Esophagus muscularis mucosa (tissue), 4 donors: Measurements from ENCODE around the gene C4BPB. TPM values are rescaled to one million over a fixed set of nuclear protein-coding genes. Genes with fewer than 3 reads are reported as not detected.
"Not testable (repeated sequence)": the region's sequence is repeated elsewhere in the genome, so short reads cannot be mapped to it uniquely, and the experiment has no call there.

Experiments
- DNase-seq: peaks from one replicate; pipeline ENCODE4 v3.0.0-alpha.2; 2017; ENCODE audit errors: extremely low spot score
- H3K27ac ChIP-seq, 4 donors: fragments of 200-600 bp; sonication (generic); replicated peaks in 1 of 4; 1 replicate in 3 of 4; 2 replicates in 1 of 4; pipeline ENCODE4 v1.5.1; 2016 to 2019; ENCODE audit warnings: mild to moderate bottlenecking in 1 of 4
- H3K27me3 ChIP-seq, 4 donors: fragments of 200-600 bp; sonication (generic); one replicate each; pipeline versions ENCODE4 v1.5.1 to v1.6.0; 2016 to 2019
- H3K36me3 ChIP-seq, 4 donors: fragments of 200-600 bp; sonication (generic); one replicate each; pipeline ENCODE4 v1.5.1; 2016 to 2019
- H3K4me1 ChIP-seq, 4 donors: fragments of 200-600 bp; sonication (generic); one replicate each; pipeline ENCODE4 v1.5.1; 2016 to 2019
- H3K4me3 ChIP-seq, 4 donors: fragments of 200-600 bp; sonication (generic); 1 replicate in 2 of 4; 2 replicates in 2 of 4; pipeline ENCODE4 v1.5.1; 2016 to 2019; ENCODE audit warnings: mild to moderate bottlenecking in 4 of 4, moderate library complexity in 1 of 4
- H3K9me3 ChIP-seq, 4 donors: fragments of 200-600 bp; sonication (generic); 1 replicate in 3 of 4; 2 replicates in 1 of 4; pipeline ENCODE4 v1.5.1; 2016 to 2019
- CTCF ChIP-seq, 3 experiments: fragments of 200-600 bp in 2 of 3; fragments of 450-650 bp in 1 of 3; sonication (generic) in 2 of 3; IDR thresholded peaks; one replicate each; pipeline ENCODE4 v1.5.1; 2017 to 2019; ENCODE audit warnings: antibody characterized with exemption in 3 of 3, mild to moderate bottlenecking in 2 of 3, moderate library complexity in 1 of 3
- EP300 ChIP-seq: sonication (generic); formaldehyde crosslinking; IDR thresholded peaks from one replicate; pipeline ENCODE4 v1.6.1; 2017; ENCODE audit warnings: antibody characterized with exemption
- POLR2A ChIP-seq: fragments of 450-650 bp; IDR thresholded peaks from one replicate; pipeline ENCODE4 v1.6.1; 2017; ENCODE audit warnings: antibody characterized with exemption, moderate library complexity, mild to moderate bottlenecking, low read depth
- POLR2AphosphoS5 ChIP-seq, 2 donors: sonication (generic); formaldehyde crosslinking; IDR thresholded peaks; one replicate each; pipeline ENCODE4 v1.6.1; 2017; ENCODE audit warnings: antibody characterized with exemption in 2 of 2
- WGBS: methylation state at CpG from one replicate; pipeline ENCODE4 v1.1.5; 2018; 5-methylcytosine and 5-hydroxymethylcytosine counted together
- intact Hi-C: fragments of 100-400 bp; cut with DNase I; formaldehyde crosslinking; loops from one replicate; pipeline ENCODE4 v1.15.1; 2023
- total RNA-seq, 4 donors: library from RNA; depleted of rRNA; stranded (reverse); fragments of >200 nt; gene quantifications; one replicate each; pipeline versions ENCODE4 v1.1.0 to v1.2.1, GENCODE V29; 2016

Gene C4BPB
- total RNA-seq, result 1 to 10 TPM in 1 of 4 donors, under 1 TPM in 2, not detected in 1; 0.34 to 1.7 (median 0.50) TPM

DNA sequence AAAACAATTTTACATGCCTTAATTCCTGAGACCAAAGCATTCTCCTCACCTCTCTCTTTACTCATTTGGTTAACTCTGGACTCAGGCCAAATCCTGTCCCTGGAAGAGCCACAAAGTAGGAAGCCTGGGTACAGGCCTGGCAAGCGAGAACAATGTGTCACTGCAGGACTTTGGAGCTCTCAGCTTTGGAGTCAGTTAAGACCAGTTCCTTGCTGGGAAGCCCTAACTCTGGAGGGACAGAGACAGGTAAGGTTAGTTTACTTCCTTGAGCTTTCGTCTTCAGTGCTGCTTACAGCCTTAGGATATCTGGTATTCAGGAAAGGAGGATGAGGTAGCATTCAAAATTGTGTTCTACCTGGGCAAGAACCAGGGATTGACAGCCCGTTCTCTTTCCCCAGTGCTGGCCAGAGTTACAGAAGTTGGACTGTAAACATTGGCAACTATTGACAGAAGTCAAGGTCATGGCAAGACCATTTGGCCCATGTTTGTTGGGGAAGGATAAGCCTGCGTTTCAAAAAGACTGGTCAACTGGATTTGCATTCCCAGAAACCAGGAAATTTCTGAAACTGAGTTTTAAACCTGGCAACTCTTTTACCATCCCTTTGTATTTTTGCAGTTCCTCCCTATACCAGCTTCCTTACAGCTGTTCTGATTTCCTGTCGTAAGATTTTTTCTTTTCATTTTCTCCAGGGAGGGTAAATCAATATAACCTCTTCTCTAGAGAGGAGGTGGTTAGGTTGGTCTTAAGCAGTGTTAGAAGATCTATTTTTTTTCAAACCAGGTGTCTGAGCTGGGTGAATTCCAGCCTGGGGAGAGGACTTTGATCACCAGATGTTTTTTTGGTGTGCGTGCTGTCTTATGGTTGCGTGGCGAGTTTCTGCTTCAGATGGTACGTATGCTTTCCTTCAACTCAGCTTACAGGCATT is at the start of gene C4BPB:
Gene C4BPB (plus strand): TSS at position 160 of the 926 bp plus-strand sequence. CDS start 672 bp downstream, at position 832.
- no peak for DNase-seq
- WGBS, result 84% methylated on average over 9 of the region's 9 CpGs
- TF ChIP-seq CTCF (IDR thresholded peaks at IDR 0.05), result no peak
- TF ChIP-seq POLR2A, result no peak
- no peak for TF ChIP-seq EP300
- no peak for TF ChIP-seq POLR2AphosphoS5 (IDR thresholded peaks at IDR 0.05)
- Histone ChIP-seq H3K9me3 (no peaks in the 10 kb centered on the region), H3K4me1 (peaks cover 0 to 6% (median 2%) of the 10 kb centered on the region in 4 donors), H3K27ac (no peak within 1 kb of the TSS), H3K27me3 (no peaks in the 10 kb centered on the region), H3K36me3 (no peaks in the 10 kb centered on the region), H3K4me3 (no peak within 1 kb of the TSS)
- intact Hi-C loops, result loop anchor here (10.0 kb wide), 1 partner anchor 236 kb away; the partner anchor contains the start of gene CD55

DNA sequence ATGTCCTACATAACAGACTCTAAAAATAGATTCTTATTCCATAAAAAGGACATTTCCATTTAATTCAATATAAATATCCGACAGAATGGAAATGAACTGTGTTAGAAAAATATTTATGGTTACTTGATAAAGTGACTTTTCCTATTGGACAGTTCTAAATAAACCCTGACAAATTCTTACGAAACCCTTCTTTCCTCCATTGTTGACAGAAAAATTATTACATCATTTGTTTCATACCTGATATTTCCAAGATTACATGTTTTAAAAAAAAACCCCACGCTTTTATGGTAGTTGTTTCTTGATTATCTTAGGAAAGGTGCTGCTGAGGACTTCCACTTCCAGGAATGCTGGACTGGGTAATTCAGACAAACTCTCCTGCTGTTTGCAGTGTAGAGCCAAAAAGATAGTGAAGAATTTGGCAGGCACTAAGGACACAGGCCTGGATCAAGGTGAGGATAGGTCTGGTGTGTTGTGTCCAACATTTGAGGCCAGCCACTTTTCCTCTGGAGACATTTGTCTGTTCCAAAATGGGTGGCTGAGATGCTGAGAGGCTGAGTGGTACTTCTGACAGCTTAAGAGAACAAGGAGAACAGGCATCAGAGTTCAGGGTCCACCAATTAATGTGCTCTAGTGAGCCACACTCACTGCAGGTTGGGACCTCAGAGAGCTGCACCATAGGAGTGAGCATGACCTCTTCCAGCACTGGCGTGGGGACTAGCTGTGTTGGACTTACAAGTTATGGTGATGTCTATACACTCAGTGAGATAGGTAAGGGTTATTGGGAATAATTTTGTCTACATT is 49.1 kb upstream of the C4BPB start:
- Histone ChIP-seq H3K27ac (no peak overlapping the region), H3K4me1 (peaks cover 0 to 13% (median 8%) of the 10 kb centered on the region in 4 donors), H3K4me3 (no peak overlapping the region), H3K9me3 (no peaks in the 10 kb centered on the region), H3K36me3 (no peaks in the 10 kb centered on the region), H3K27me3 (no peaks in the 10 kb centered on the region)
- peak; percentile 80 for DNase-seq
- WGBS, result 76% methylated on average over 4 of the region's 4 CpGs
- TF ChIP-seq POLR2A (no peak), EP300 (no peak), POLR2AphosphoS5 (IDR thresholded peaks at IDR 0.05) (no peak), CTCF (IDR thresholded peaks at IDR 0.05) (no peak)
- intact Hi-C loops, result no loop called here

GRCh38 chr1:207040181-207040533 is 48.5 kb upstream of the C4BPB start:
- TF ChIP-seq CTCF (IDR thresholded peaks at IDR 0.05) (no peak), EP300 (no peak), POLR2A (no peak), POLR2AphosphoS5 (IDR thresholded peaks at IDR 0.05) (no peak)
- intact Hi-C loops, result no loop called here
- 67% methylated on average over 3 of the region's 3 CpGs for WGBS
- H3K27me3 ChIP-seq, result no peaks in the 10 kb centered on the region
- H3K4me3 ChIP-seq, result no peak overlapping the region
- no peak overlapping the region for H3K27ac ChIP-seq
- H3K9me3 ChIP-seq, result no peaks in the 10 kb centered on the region
- DNase-seq, result no peak
- peaks cover 1 to 19% (median 14%) of the 10 kb centered on the region in 4 donors for H3K4me1 ChIP-seq
- H3K36me3 ChIP-seq, result no peaks in the 10 kb centered on the region

DNA sequence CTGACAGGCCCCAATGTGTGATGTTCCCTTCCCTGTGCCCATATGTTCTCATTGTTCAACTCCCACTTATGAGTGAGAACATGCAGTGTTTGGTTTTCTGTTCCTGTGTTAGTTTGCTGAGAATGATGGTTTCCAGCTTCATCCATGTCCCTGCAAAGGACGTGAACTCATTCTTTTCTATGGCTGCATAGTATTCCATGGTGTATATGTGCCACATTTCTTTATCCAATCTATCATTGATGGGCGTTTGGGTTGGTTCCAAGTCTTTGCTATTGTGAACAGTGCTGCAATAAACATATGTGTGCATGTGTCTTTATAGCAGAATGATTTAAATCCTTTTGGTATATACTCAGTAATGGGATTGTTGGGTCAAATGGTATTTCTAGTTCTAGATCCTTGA is 47.3 kb upstream of the C4BPB start:
- H3K36me3 ChIP-seq, H3K4me3 ChIP-seq, DNase-seq, H3K9me3 ChIP-seq, intact Hi-C loops, H3K27me3 ChIP-seq, H3K27ac ChIP-seq: not testable (repeated sequence)
- H3K4me1 ChIP-seq, result peaks cover 14 to 31% (median 26%) of the 10 kb centered on the region in 4 donors
- WGBS, result 90% methylated on average over 2 of the region's 2 CpGs

- DNase-seq, result no peak
- 71% methylated on average over 2 of the region's 2 CpGs for WGBS
- intact Hi-C loops, result no loop called here
Observed at GRCh38 chr1:207045453-207045852, 43.2 kb upstream of the C4BPB start.

More at GRCh38 chr1:207045453-207045852, 43.2 kb upstream of the C4BPB start:
- H3K4me3 ChIP-seq, result no peak overlapping the region
- no peak overlapping the region for H3K27ac ChIP-seq
- no peaks in the 10 kb centered on the region for H3K9me3 ChIP-seq
- H3K36me3 ChIP-seq, result peaks cover 0 to 19% (median 11%) of the 10 kb centered on the region in 4 donors
- H3K4me1 ChIP-seq, result peaks cover 46 to 63% (median 53%) of the 10 kb centered on the region in 4 donors
- H3K27me3 ChIP-seq, result no peaks in the 10 kb centered on the region
- TF ChIP-seq CTCF (IDR thresholded peaks at IDR 0.05) (no peak), EP300 (no peak), POLR2A (no peak), POLR2AphosphoS5 (IDR thresholded peaks at IDR 0.05) (no peak)
